HG02610 (cell line): ENCODE results near the gene TRMT1.

Source experiments
- ATAC-seq: cut with Tn5 transposase; IDR thresholded peaks from one replicate; pipeline ENCODE4 v1.9.1; 2021; ENCODE audit warnings: mild to moderate bottlenecking, moderate library complexity; ENCODE audit not compliant: unreplicated experiment

Gene TRMT1

GRCh38 chr19:13074378-13074777, 42.2 kb downstream of the TRMT1 start:
- ATAC-seq, result no peak

- no peak for ATAC-seq
Observed at GRCh38 chr19:13073263-13073662, 43.3 kb downstream of the TRMT1 start.

GRCh38 chr19:13072188-13072908, 44.2 kb downstream of the TRMT1 start:
- no peak for ATAC-seq

- no peak for ATAC-seq
Observed at GRCh38 chr19:13071444-13072187, 44.9 kb downstream of the TRMT1 start.

GRCh38 chr19:13070425-13071140, 46.0 kb downstream of the TRMT1 start:
- ATAC-seq, result no peak

- no peak for ATAC-seq
Observed at GRCh38 chr19:13069415-13070359, 46.9 kb downstream of the TRMT1 start.

- ATAC-seq, result no peak
Observed at GRCh38 chr19:13068085-13068846, 48.3 kb downstream of the TRMT1 start.

GRCh38 chr19:13066933-13067807, 49.4 kb downstream of the TRMT1 start:
- no peak for ATAC-seq

GRCh38 chr19:13066226-13066625, 50.3 kb downstream of the TRMT1 start:
- no peak for ATAC-seq

GRCh38 chr19:13064092-13064489, 52.4 kb downstream of the TRMT1 start:
- ATAC-seq, result no peak

- ATAC-seq, result no peak
Observed at GRCh38 chr19:13063461-13064091, 53.0 kb downstream of the TRMT1 start.

GRCh38 chr19:13062317-13062716, 54.2 kb downstream of the TRMT1 start:
- ATAC-seq, result no peak

- ATAC-seq, result peak; percentile 64
Observed at GRCh38 chr19:13060964-13061927, 55.3 kb downstream of the TRMT1 start.

- no peak for ATAC-seq
Observed at GRCh38 chr19:13060233-13060963, 56.1 kb downstream of the TRMT1 start.

- no peak for ATAC-seq
Observed at GRCh38 chr19:13058951-13059660, 57.4 kb downstream of the TRMT1 start.

- ATAC-seq, result no peak
Observed at GRCh38 chr19:13057744-13058143, 58.8 kb downstream of the TRMT1 start.
